Measurements from ENCODE around the gene ZC2HC1B. TPM values are rescaled to one million over a fixed set of nuclear protein-coding genes. Genes with fewer than 3 reads are reported as not detected.

The ZC2HC1B gene
- total RNA-seq, 1 experiment from 2014 or later, result not detected

DNA sequence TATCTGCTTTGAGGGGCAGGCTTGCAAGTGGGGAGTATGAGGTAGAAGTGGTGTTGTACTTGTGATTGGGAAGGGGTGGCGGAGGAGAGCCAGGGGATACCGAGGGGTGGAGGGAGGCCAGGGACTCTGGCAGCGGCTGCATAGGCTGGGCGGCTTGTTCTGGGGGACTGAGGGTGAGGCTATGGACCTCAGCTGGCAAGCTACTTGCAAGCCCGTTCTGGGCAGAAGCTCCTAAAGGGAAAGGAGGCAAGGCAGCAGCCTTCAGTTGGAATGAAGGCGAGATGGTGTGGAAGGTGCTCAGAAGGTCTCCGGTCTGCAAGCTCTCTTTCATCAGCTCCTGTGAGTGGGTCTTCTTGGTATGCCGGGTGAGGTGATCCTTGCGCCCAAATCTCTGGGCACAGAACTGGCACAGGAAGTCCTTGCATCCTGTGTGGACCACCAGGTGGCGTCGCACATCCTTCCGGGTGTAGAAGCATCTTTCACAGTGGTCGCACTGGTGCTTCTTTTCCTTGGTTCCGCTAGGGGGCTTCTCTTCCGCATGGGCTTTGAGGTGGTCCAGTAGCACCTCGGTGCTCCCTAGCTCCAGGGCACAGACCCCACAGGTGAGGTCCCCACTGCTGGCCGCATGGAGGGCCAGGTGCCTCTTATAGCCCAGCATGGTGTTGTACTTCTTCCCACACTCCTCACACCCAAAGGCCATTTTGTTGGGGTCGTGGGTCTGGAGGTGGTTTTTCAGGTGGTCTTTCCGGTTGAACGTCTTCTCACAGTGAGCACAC, 77.8 kb downstream of the ZC2HC1B start:
- no peaks in the 10 kb centered on the region for H4K20me1 ChIP-seq (ENCODE audit: control insufficient read depth, insufficient read depth, insufficient read length)
- H2AFZ ChIP-seq (ENCODE audit: low read length), result no peak overlapping the region
- DNase-seq, result peak; percentile 93
- H2BK15ac ChIP-seq (ENCODE audit: low read depth, low read length), result no peak overlapping the region
- no peaks in the 10 kb centered on the region for H3K79me2 ChIP-seq (ENCODE audit: insufficient read depth, low read length)
- no peak overlapping the region for H3K9ac ChIP-seq (ENCODE audit: extremely low read depth, insufficient read length, low read length)
- H3K4me1 ChIP-seq (ENCODE audit: insufficient read depth, low read length), result peaks cover 2% of the 10 kb centered on the region; the same call in 1 of the 2 replicates
- peaks cover under 1% of the 10 kb centered on the region for H3K9me3 ChIP-seq (ENCODE audit: control insufficient read depth, low read depth, low read length)
- no CpG with 5 or more reads among the region's 20 CpGs for WGBS (ENCODE audit: extremely low coverage, insufficient read length, low lambda C conversion rate)
- no peak overlapping the region for H3K23ac ChIP-seq (ENCODE audit: insufficient read length, low read depth, low read length)
- H3K27ac ChIP-seq (ENCODE audit: insufficient read length, low read depth, low read length), result no peak overlapping the region
- H2AK5ac ChIP-seq (ENCODE audit: insufficient read length, low read length), result no peak overlapping the region
- no peak overlapping the region for H4K8ac ChIP-seq (replicated peaks; ENCODE audit: insufficient read length, low read depth, low read length)
- no peak overlapping the region for H2BK5ac ChIP-seq (ENCODE audit: insufficient read length, low read length)
- no peak overlapping the region for H3K18ac ChIP-seq (ENCODE audit: insufficient read length, low read depth, low read length)
- peaks cover 36 to 42% of the 10 kb centered on the region in 2 experiments for H3K4me1 Mint-ChIP-seq
- no peaks in the 10 kb centered on the region for H3K36me3 Mint-ChIP-seq (ENCODE audit: insufficient read depth in 1 of 3, low read depth in 3 of 3)
- no peak overlapping the region for H3K14ac ChIP-seq (ENCODE audit: insufficient read depth, low read length)
- H2BK120ac ChIP-seq (ENCODE audit: low read depth, low read length, poor library complexity, severe bottlenecking), result no peak overlapping the region
- no peak overlapping the region for H4K5ac ChIP-seq (ENCODE audit: insufficient read length, low read depth, low read length)
- H3K4ac ChIP-seq (ENCODE audit: low read depth, low read length), result no peak overlapping the region
- no peak overlapping the region for H3T11ph ChIP-seq (ENCODE audit: low read length)
- peak overlapping the region in 1 of 3 experiments; percentile 76; a peak in 1 of 7 replicates for H3K27ac Mint-ChIP-seq
- no peak overlapping the region for H4K91ac ChIP-seq (ENCODE audit: insufficient read length, low read depth, low read length)
- H3K56ac ChIP-seq (ENCODE audit: insufficient read length, low read depth, low read length), result no peak overlapping the region
- H3K4me2 ChIP-seq (ENCODE audit: insufficient read depth, insufficient read length, low read length), result no peak overlapping the region
- H3K9me3 Mint-ChIP-seq, result peaks cover under 1 to 2% of the 10 kb centered on the region in 2 experiments; a peak in 2 of 5 replicates
- no peaks in the 10 kb centered on the region for H3K79me1 ChIP-seq (ENCODE audit: insufficient read depth, low read depth, low read length, poor library complexity, severe bottlenecking)
- no peak overlapping the region for H2BK20ac ChIP-seq (ENCODE audit: low read depth, low read length, poor library complexity, severe bottlenecking)
- peak; percentile 99 for TF ChIP-seq CTCF (conservative IDR thresholded peaks at IDR 0.05)
- H3K27me3 ChIP-seq (ENCODE audit: insufficient read depth, low read length), result no peaks in the 10 kb centered on the region
- H3K27me3 Mint-ChIP-seq (ENCODE audit: low read depth), result peaks cover 32% of the 10 kb centered on the region
- no peak overlapping the region for H2BK12ac ChIP-seq (ENCODE audit: insufficient read length, low read depth, low read length)
- H3K23me2 ChIP-seq (ENCODE audit: insufficient read length, low read depth, low read length, poor library complexity, severe bottlenecking), result no peaks in the 10 kb centered on the region
- no peak overlapping the region for H3K4me3 Mint-ChIP-seq
